COLO668 (cell line): Measurements from ENCODE around the gene E4F1.
"Not testable (repeated sequence)": the region's sequence is repeated elsewhere in the genome, so short reads cannot be mapped to it uniquely, and the experiment has no call there.

Experiments
- DNase-seq: peaks from one replicate; lab custom pipeline; 2025; ENCODE audit not compliant: unreplicated experiment; lab: John Stamatoyannopoulos, UW

The E4F1 gene

GRCh38 chr16:2229632-2230250 is 6.3 kb downstream of the E4F1 start:
- no peak for DNase-seq

- peak; percentile 59 for DNase-seq
Observed at GRCh38 chr16:2230376-2230775, 7.0 kb downstream of the E4F1 start.

GRCh38 chr16:2231016-2231931 is 7.9 kb downstream of the E4F1 start:
- peak; percentile 71 for DNase-seq

- no peak for DNase-seq
Observed at GRCh38 chr16:2232094-2232990, 9.0 kb downstream of the E4F1 start.

GRCh38 chr16:2233046-2233775 is 9.8 kb downstream of the E4F1 start:
- peak; percentile 84 for DNase-seq

GRCh38 chr16:2233872-2234812 is 10.8 kb downstream of the E4F1 start:
- peak; percentile 96 for DNase-seq

GRCh38 chr16:2234813-2235170 is 11.4 kb downstream of the E4F1 start:
- no peak for DNase-seq

- DNase-seq, result no peak
Observed at GRCh38 chr16:2235234-2235651, 11.9 kb downstream of the E4F1 start.

GRCh38 chr16:2235695-2236336 is 12.4 kb downstream of the E4F1 start:
- DNase-seq, result peak; percentile 83

GRCh38 chr16:2236337-2237101 is 13.1 kb downstream of the E4F1 start, which contains the start of gene DNASE1L2:
DNASE1L2 (plus strand) TSS chr16:2236444; CDS start chr16:2236817, 373 bp downstream.
- DNase-seq, result peak; percentile 18

GRCh38 chr16:2237102-2237482 is 13.7 kb downstream of the E4F1 start:
- no peak for DNase-seq

GRCh38 chr16:2237493-2238149 is 14.2 kb downstream of the E4F1 start:
- no peak for DNase-seq

GRCh38 chr16:2238150-2238837 is 14.9 kb downstream of the E4F1 start:
- no peak for DNase-seq

GRCh38 chr16:2238838-2239675 is 15.7 kb downstream of the E4F1 start:
- no peak for DNase-seq

- not testable (repeated sequence) for DNase-seq
Observed at GRCh38 chr16:2240331-2240730, 16.9 kb downstream of the E4F1 start.

- no peak for DNase-seq
Observed at GRCh38 chr16:2242598-2242997, 19.2 kb downstream of the E4F1 start.
